GM20000 (cell line): ENCODE results near the gene XBP1.
"Not testable (repeated sequence)": the region's sequence is repeated elsewhere in the genome, so short reads cannot be mapped to it uniquely, and the experiment has no call there.

ENCODE experiments used
- DNase-seq: peaks from one replicate; pipeline ENCODE4 v3.0.0; 2012; ENCODE audit warnings: low spot score
- CTCF ChIP-seq: IDR thresholded peaks from 2 replicates; pipeline ENCODE4 v1.5.1; 2012; ENCODE audit warnings: mild to moderate bottlenecking, control low read depth; ENCODE audit errors: extremely low read depth, missing control alignments

XBP1 gene

DNA sequence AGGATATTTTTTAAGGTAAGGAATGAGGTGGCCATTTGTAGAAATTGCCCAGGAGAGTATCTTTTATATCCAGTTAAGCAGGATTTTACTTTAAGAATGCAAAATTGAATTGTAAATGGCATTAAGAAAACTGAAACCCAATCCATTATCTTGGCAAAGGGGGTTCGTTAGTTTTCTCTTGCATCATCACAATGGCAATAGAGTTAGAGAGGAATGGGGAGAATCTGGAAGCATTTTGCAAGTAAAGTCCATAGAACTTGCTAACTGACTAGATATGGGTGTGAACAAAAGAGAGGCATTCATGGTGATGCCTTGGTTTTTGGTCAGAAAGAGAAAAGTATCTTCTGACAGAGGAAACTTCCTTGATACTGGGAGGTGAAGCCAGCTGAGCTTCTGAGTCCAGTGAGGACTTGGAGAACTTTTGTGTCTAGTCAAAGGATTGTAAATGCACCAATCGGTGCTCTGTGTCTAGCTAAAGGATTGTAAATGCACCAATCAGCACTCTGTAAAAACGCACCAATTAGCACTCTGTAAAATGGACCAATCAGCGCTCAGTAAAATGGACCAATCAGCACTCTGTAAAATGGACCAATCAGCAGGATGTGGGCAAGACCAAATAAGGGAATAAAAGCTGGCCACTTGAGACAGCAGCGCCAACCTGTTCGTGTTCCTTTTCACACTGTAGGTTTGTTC, 31.5 kb downstream of the XBP1 start:
- DNase-seq: no peak
- no peak for TF ChIP-seq CTCF

GRCh38 chr22:28766628-28767027, 33.7 kb downstream of the XBP1 start:
- DNase-seq: no peak
- TF ChIP-seq CTCF: no peak

DNA sequence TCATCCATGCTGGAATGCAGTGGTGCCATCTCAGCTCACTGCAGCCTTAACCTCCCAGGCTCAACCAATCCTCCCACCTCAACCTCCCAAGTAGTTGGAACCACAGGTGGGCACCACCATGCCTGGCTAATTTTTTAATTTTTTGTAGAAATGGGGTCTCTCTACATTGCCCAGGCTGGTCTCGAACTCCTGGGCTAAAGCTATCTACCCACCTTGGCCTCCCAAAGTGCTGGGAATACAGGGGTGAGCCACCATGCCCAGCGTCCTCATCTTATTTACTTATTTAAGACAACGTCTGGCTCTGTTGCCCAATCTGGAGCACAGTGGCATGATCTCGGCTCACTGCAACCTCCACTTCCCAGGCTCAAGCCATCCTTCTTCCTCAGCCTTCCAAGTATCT, 38.4 kb downstream of the XBP1 start:
- not testable (repeated sequence) for DNase-seq

- no peak for DNase-seq
- no peak for TF ChIP-seq CTCF
These were observed 39.0 kb downstream of the XBP1 start for GRCh38 chr22:28761449-28761755.

GRCh38 chr22:28759861-28760560, 40.4 kb downstream of the XBP1 start:
- TF ChIP-seq CTCF: no peak
- no peak for DNase-seq

DNA sequence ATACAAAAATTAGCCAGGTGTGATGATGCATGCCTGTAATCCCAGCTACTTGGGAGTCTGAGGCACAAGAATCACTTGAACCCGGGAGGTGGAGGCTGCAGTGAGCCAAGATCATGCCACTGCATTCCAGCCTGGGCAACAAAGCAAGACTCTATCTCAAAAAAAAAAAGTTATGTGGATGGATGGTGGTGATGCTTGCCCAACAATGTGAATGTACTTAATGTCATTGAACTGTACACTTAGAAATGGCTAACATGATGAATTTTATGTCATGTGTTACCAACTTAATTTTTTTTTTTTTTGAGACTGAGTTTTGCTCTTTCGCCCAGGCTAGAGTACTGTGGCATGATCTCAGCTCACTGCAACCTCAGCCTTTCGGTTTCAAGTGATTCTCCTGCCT, 45.9 kb downstream of the XBP1 start:
- DNase-seq: not testable (repeated sequence)

DNA sequence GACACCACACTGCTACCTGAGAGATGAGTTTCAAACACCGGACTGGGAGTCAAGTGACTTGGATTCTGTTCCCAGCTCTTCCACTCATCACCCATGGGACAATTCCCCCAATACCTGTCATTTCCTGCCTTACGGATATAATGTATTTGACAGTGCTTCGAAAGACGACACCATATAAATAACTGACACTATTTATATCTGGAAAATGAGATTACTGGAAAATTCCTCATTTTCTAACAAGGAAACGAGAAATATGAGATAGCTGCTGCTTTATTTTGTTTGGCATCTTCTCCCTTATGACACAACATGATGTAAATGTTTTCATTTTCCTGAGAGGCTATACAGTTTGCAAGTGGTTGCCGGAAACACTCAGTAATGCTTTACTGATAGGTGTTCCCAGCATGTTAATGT, 49.9 kb downstream of the XBP1 start:
- no peak for TF ChIP-seq CTCF
- no peak for DNase-seq
